ENCODE results near the gene LZIC. TPM values are rescaled to one million over a fixed set of nuclear protein-coding genes. Genes with fewer than 3 reads are reported as not detected.

LZIC gene
- total and polyA plus RNA-seq, 2 of the 8 experiments (the other 6 are each of a cell fraction or from before 2014, with no cell fraction given), result 4.8 to 20.3 TPM

DNA sequence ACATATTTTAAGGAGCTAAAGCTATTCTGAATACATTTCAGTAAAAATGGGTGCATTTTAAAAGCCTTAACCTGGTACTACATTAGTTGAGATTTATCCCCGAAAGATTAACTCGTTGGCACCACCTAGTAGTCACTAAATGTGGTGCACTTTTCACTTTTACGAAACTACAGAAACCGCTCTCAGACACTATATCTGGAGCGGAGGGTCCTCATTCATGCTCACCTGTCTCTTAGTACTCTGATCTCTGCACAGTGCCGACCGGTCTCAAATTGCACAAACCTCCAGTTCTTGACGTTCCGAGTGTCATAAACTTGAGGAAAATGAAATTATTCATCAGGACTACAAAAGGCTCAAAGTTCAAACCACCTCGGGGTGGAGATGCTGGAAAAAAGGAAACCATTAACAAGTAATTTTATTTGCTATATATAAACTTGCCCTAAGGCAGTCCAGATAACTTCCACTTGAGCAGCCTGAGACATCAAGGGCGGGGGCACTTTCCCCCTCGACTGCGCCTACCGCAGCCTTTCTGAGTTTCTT is 722 bp downstream of the LZIC start:
- H3K56ac ChIP-seq (replicated peaks; ENCODE audit: insufficient read length, low read depth, low read length), result peak overlapping the region; percentile 27
- WGBS, 2 experiments (ENCODE audit: extremely low coverage in 1 of 2, insufficient coverage in 1 of 2, insufficient read length in 1 of 2, insufficient replicate concordance in 2 of 2, low coverage in 1 of 2, low lambda C conversion rate in 2 of 2, missing lambda C conversion rate in 1 of 2), result 4% methylated on average over 14 of the region's 14 CpGs; no CpG with 5 or more reads in 1 of the 2 experiments
- no peak overlapping the region for H2BK20ac ChIP-seq (ENCODE audit: low read length)
- H4K91ac ChIP-seq (replicated peaks; ENCODE audit: insufficient read length, low read length), result peak overlapping the region; percentile 47
- H4K5ac ChIP-seq (ENCODE audit: insufficient read length, low read depth, low read length), result no peak overlapping the region
- POLR2A ChIA-PET (ENCODE audit: partially characterized antibody), result interaction anchor here (0.8 to 2.6 kb wide), 15 partner anchors 11 to 268 kb away, joined by 3 to 11 read pairs (median 6); partner anchors contain the start of genes CTNNBIP1, KIF1B and UBE4B
- peaks cover 5% of the 10 kb centered on the region; the same call in 1 of the 2 replicates for H3K23me2 ChIP-seq (ENCODE audit: low read depth, low read length)
- peak overlapping the region; percentile 76; the same call in 1 of the 2 replicates for H4K8ac ChIP-seq (ENCODE audit: extremely low read depth, insufficient read depth, low read length)
- CTCF ChIA-PET (ENCODE audit: partially characterized antibody), result interaction anchor here (0.6 to 4.3 kb wide), 34 partner anchors 10 to 281 kb away, joined by 3 to 55 read pairs (median 4); no protein-coding TSS in a partner anchor
- H3K4me2 ChIP-seq (ENCODE audit: insufficient read depth in 1 of 2, low read depth in 2 of 2, low read length in 2 of 2), result peak overlapping the region; percentile 89 to 91
- TF ChIP-seq, protein P1, sequence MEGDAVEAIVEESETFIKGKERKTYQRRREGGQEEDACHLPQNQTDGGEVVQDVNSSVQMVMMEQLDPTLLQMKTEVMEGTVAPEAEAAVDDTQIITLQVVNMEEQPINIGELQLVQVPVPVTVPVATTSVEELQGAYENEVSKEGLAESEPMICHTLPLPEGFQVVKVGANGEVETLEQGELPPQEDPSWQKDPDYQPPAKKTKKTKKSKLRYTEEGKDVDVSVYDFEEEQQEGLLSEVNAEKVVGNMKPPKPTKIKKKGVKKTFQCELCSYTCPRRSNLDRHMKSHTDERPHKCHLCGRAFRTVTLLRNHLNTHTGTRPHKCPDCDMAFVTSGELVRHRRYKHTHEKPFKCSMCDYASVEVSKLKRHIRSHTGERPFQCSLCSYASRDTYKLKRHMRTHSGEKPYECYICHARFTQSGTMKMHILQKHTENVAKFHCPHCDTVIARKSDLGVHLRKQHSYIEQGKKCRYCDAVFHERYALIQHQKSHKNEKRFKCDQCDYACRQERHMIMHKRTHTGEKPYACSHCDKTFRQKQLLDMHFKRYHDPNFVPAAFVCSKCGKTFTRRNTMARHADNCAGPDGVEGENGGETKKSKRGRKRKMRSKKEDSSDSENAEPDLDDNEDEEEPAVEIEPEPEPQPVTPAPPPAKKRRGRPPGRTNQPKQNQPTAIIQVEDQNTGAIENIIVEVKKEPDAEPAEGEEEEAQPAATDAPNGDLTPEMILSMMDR (IDR thresholded peaks at IDR 0.05; ENCODE audit: control extremely low read depth in 1 of 3, insufficient read depth in 1 of 3, low read depth in 1 of 3, low read length in 3 of 3), result peak in 2 of 3 experiments; percentile 51 to 61; a peak in 3 of 4 replicates
- TF ChIP-seq SIN3A (conservative IDR thresholded peaks at IDR 0.05 in 1 of 2, IDR thresholded peaks at IDR 0.05 in 1 of 2; ENCODE audit: low read depth in 1 of 2, low read length in 2 of 2), result peak in 1 of 2 experiments; percentile 14; a peak in 1 of 4 replicates
- TF ChIP-seq BACH1 (IDR thresholded peaks at IDR 0.05; ENCODE audit: low read length), result no peak
- TF ChIP-seq RAD21 (IDR thresholded peaks at IDR 0.05 in 1 of 2, conservative IDR thresholded peaks at IDR 0.05 in 1 of 2; ENCODE audit: low read depth in 2 of 2, low read length in 2 of 2), result peak; percentile 70 to 77
- no peak for TF ChIP-seq YY1 (IDR thresholded peaks at IDR 0.05; ENCODE audit: low read depth, low read length)
- TF ChIP-seq RFX5 (IDR thresholded peaks at IDR 0.05; ENCODE audit: borderline replicate concordance, low read depth, low read length), result no peak
- TF ChIP-seq SIX5 (IDR thresholded peaks at IDR 0.05; ENCODE audit: low read depth, low read length), result no peak
- no peak for TF ChIP-seq SP4 (IDR thresholded peaks at IDR 0.05; ENCODE audit: low read length)
- no peak for TF ChIP-seq FOSL1 (IDR thresholded peaks at IDR 0.05; ENCODE audit: insufficient read depth, low read depth, low read length)
- FAIRE-seq, result peak; percentile 75
- peak overlapping the region; percentile 71 to 82 (median 75) for H3K9ac ChIP-seq (replicated peaks in 1 of 4; ENCODE audit: extremely low read depth in 1 of 4, low read depth in 3 of 4, low read length in 3 of 4)
- H3K36me3 ChIP-seq (ENCODE audit: control insufficient read depth in 2 of 4, insufficient read depth in 4 of 4, low read length in 3 of 4), result no peaks in the 10 kb centered on the region
- no peaks in the 10 kb centered on the region for H3K79me2 ChIP-seq (ENCODE audit: control insufficient read depth in 1 of 2, insufficient read depth in 2 of 2, low read length in 2 of 2)
- H2BK5ac ChIP-seq (ENCODE audit: low read depth, low read length), result peak overlapping the region; percentile 81
- H2BK12ac ChIP-seq (ENCODE audit: low read depth, low read length), result peak overlapping the region; percentile 50; the same call in 1 of the 2 replicates
- H4K20me1 ChIP-seq (replicated peaks in 1 of 2; ENCODE audit: control insufficient read depth in 1 of 2, insufficient read depth in 2 of 2, low read length in 2 of 2), result no peaks in the 10 kb centered on the region
- H3K79me1 ChIP-seq (ENCODE audit: low read depth, low read length), result no peaks in the 10 kb centered on the region
- peak overlapping the region; percentile 68 to 94 (median 82) for H3K4me3 ChIP-seq (ENCODE audit: extremely low read depth in 1 of 4, insufficient read depth in 2 of 4, low read depth in 3 of 4, low read length in 4 of 4)
- no peak overlapping the region for H3K23ac ChIP-seq (ENCODE audit: insufficient read length)
- H3K27me3 ChIP-seq (replicated peaks in 1 of 4; ENCODE audit: control insufficient read depth in 3 of 4, extremely low read depth in 1 of 4, insufficient read depth in 3 of 4, low read length in 3 of 4), result no peaks in the 10 kb centered on the region
- H3K18ac ChIP-seq (ENCODE audit: extremely low read depth, low read length), result peak overlapping the region; percentile 78; the same call in 1 of the 2 replicates
- peak overlapping the region; percentile 71 for H3K4ac ChIP-seq (replicated peaks; ENCODE audit: insufficient read length, low read depth, low read length)
- H2BK120ac ChIP-seq (replicated peaks; ENCODE audit: low read depth, low read length), result no peak overlapping the region
- peak overlapping the region; percentile 76 for H3K27ac ChIP-seq (ENCODE audit: low read depth, low read length)
- H2AFZ ChIP-seq (ENCODE audit: low read length), result peak overlapping the region; percentile 87
- no peak overlapping the region for H2BK15ac ChIP-seq (ENCODE audit: low read length)
- DNase-seq (ENCODE audit: low read depth in 1 of 2, low spot score in 2 of 2), result no peak
- H3K9me3 ChIP-seq (ENCODE audit: insufficient read depth in 2 of 2, low read depth in 1 of 2, low read length in 1 of 2), result no peaks in the 10 kb centered on the region
- no peaks in the 10 kb centered on the region for H3K4me1 ChIP-seq (replicated peaks in 1 of 4; ENCODE audit: control insufficient read depth in 3 of 4, insufficient read depth in 4 of 4, low read length in 3 of 4)
- H2AK5ac ChIP-seq (ENCODE audit: low read depth, low read length), result no peak overlapping the region
- no peak overlapping the region for H3K14ac ChIP-seq (ENCODE audit: insufficient read length)
